K562 (cell line): ENCODE results near the gene RCBTB1. TPM values are rescaled to one million over a fixed set of nuclear protein-coding genes. Genes with fewer than 3 reads are reported as not detected.

ENCODE experiments used
- ATAC-seq: fragments of 200-7000 bp; cut with Tn5 transposase; 3 replicates; pipeline ENCODE4 v1.9.1; 2020; ENCODE audit warnings: moderate library complexity
- Bru-seq: library from RNA; stranded (reverse); fragments of 400-500 nt; gene quantifications from one replicate; lab custom pipeline; 2021; lab: Mats Ljungman, UMichigan
- BruChase-seq, 2 experiments: library from RNA; stranded (reverse); fragments of 400-500 nt; gene quantifications; one replicate each; lab custom pipeline; 2021; lab: Mats Ljungman, UMichigan
- BruUV-seq: library from RNA; stranded (reverse); fragments of 400-500 nt; replicated peaks from 2 replicates; lab custom pipeline; 2021; lab: Mats Ljungman, UMichigan
- CTCF ChIA-PET: fragments of 300-600 bp; formaldehyde crosslinking; extraction: SDS; loops from one replicate; lab custom pipeline; 2021; ENCODE audit warnings: low intra/inter-chr PET ratio; lab: Yijun Ruan, JAX
- POLR2A ChIA-PET: fragments of 300-600, 350-650 bp; sonication (Branson Sonifier 250); formaldehyde crosslinking; extraction: SDS; loops from one replicate; lab custom pipeline; 2021; ENCODE audit warnings: antibody characterized with exemption, inconsistent platforms; lab: Yijun Ruan, JAX
- DNase-seq, 4 experiments: peaks; one replicate each; pipeline versions ENCODE4 v3.0.0 to v3.0.0-alpha.2; 2011 to 2018; ENCODE audit warnings: low spot score in 3 of 4, mixed read lengths in 3 of 4; ENCODE audit errors: extremely low read depth in 1 of 4
- FAIRE-seq: peaks from 2 replicates; lab custom pipeline; 2011; peaks lifted over from hg19 to GRCh38; lab: Jason Lieb, UNC
- H2AFZ ChIP-seq: 2 replicates; pipeline ENCODE4 v1.6.0; 2011; ENCODE audit warnings: low read depth, low read length, control low read depth, inconsistent platforms
- H3K27ac ChIP-seq: fragments of 200-600 bp; 3 replicates; pipeline ENCODE4 v1.8.0; 2011; ENCODE audit warnings: low read depth, mild to moderate bottlenecking, control low read depth, inconsistent platforms, low read length, moderate library complexity, mixed read lengths; ENCODE audit errors: extremely low read depth
- H3K27me3 ChIP-seq, 2 experiments: fragments of 300-600 bp in 1 of 2; 2 replicates in 1 of 2; 3 replicates in 1 of 2; pipeline versions ENCODE4 v1.6.0 to v1.8.0; 2011; ENCODE audit warnings: inconsistent platforms in 2 of 2, low read length in 2 of 2, mild to moderate bottlenecking in 1 of 2, mixed read lengths in 1 of 2, moderate library complexity in 1 of 2; ENCODE audit not compliant: control insufficient read depth in 2 of 2, insufficient read depth in 2 of 2
- H3K36me3 ChIP-seq: fragments of 300-600 bp; 3 replicates; pipeline ENCODE4 v1.8.0; 2011; ENCODE audit warnings: mild to moderate bottlenecking, low read length, inconsistent platforms; ENCODE audit not compliant: control insufficient read depth, insufficient read depth
- H3K4me1 ChIP-seq, 2 experiments: fragments of 200-600 bp in 1 of 2; replicated peaks in 1 of 2; 2 replicates in 1 of 2; 3 replicates in 1 of 2; pipeline versions ENCODE4 v1.5.1 to v1.8.0; 2011; ENCODE audit warnings: inconsistent platforms in 2 of 2, low read length in 2 of 2, mild to moderate bottlenecking in 1 of 2, mixed read lengths in 1 of 2, moderate library complexity in 1 of 2; ENCODE audit not compliant: control insufficient read depth in 2 of 2, insufficient read depth in 2 of 2
- H3K4me2 ChIP-seq: 2 replicates; pipeline ENCODE4 v1.6.1; 2011; ENCODE audit warnings: low read length, control low read depth, inconsistent platforms, mixed read lengths; ENCODE audit not compliant: insufficient read depth
- H3K4me3 ChIP-seq: fragments of 200-600 bp; sonication (generic), shearing (Covaris generic); 2 replicates; pipeline ENCODE4 v1.5.1; 2016; ENCODE audit warnings: control low read depth, inconsistent platforms
- H3K79me2 ChIP-seq: fragments of 200-600 bp; 3 replicates; pipeline ENCODE4 v1.8.0; 2011; ENCODE audit warnings: low read length, inconsistent platforms; ENCODE audit not compliant: control insufficient read depth, insufficient read depth
- H3K9ac ChIP-seq, 2 experiments: 2 replicates each; pipeline versions ENCODE4 v1.6.0 to v1.6.1; 2011; ENCODE audit warnings: low read depth in 2 of 2, low read length in 2 of 2, control low read depth in 1 of 2, inconsistent platforms in 1 of 2, mild to moderate bottlenecking in 1 of 2, mixed read lengths in 1 of 2; ENCODE audit not compliant: insufficient read depth in 1 of 2
- H3K9me1 ChIP-seq: one replicate; pipeline ENCODE4 v1.6.0; 2011; ENCODE audit warnings: inconsistent platforms, mild to moderate bottlenecking, low read length, moderate library complexity; ENCODE audit not compliant: control insufficient read depth, insufficient read depth
- H3K9me3 ChIP-seq: replicated peaks from 2 replicates; pipeline ENCODE4 v1.5.1; 2011; ENCODE audit warnings: low read depth, low read length, inconsistent platforms; ENCODE audit not compliant: control insufficient read depth, insufficient read depth
- H4K20me1 ChIP-seq: replicated peaks from 2 replicates; pipeline ENCODE4 v1.6.1; 2011; ENCODE audit warnings: low read length, inconsistent platforms, mixed read lengths; ENCODE audit not compliant: control insufficient read depth, insufficient read depth
- CREB5 ChIP-seq: fragments of 250-450 bp; sonication (Bioruptor Pico); IDR thresholded peaks from 2 replicates; pipeline ENCODE4 v1.5.0; 2020; ENCODE audit warnings: mild to moderate bottlenecking
- KLF10 ChIP-seq: fragments of 250-450 bp; sonication (Bioruptor Pico); IDR thresholded peaks from 2 replicates; pipeline ENCODE4 v1.6.1; 2021; ENCODE audit warnings: matching md5 sums
- ZNF584 ChIP-seq: fragments of 200-800 bp; sonication (Bioruptor generic); IDR thresholded peaks from 2 replicates; pipeline ENCODE4 v1.6.1; 2016; ENCODE audit warnings: low read depth, mild to moderate bottlenecking, missing genetic modification characterization, missing compliant biosample characterization
- WGBS: fragments of 100-300 bp; shearing (Covaris generic); methylation state at CpG from one replicate; pipeline ENCODE4 v1.1.6; 2016; ENCODE audit warnings: low coverage, mixed read lengths; ENCODE audit not compliant: insufficient coverage; ENCODE audit errors: missing lambda C conversion rate; 5-methylcytosine and 5-hydroxymethylcytosine counted together
- in situ Hi-C: fragments of 300-500 bp; cut with MboI; formaldehyde crosslinking; loops from 4 replicates; pipeline ENCODE4 v1.15.0; 2018; ENCODE audit warnings: inconsistent platforms, mixed read lengths
- intact Hi-C: fragments of 100-400 bp; cut with micrococcal nuclease; formaldehyde crosslinking; loops from 2 replicates; pipeline ENCODE4 v1.14.2; 2022
- long read RNA-seq, 3 experiments: library from polyadenylated mRNA in 2 of 3; library from RNA in 1 of 3; unstranded in 2 of 3; stranded (forward) in 1 of 3; transcript quantifications; one replicate each; pipeline ENCODE4 v2.0.0, GENCODE V29; 2019 to 2022
- polyA minus RNA-seq, 3 experiments: library from RNA; depleted of rRNA, polyadenylated mRNA; stranded (reverse); fragments of >200 nt; gene quantifications; 2 replicates each; pipeline ENCODE4 v1.2.3, GENCODE V29; 2011
- polyA plus RNA-seq, 8 experiments: library from polyadenylated mRNA; depleted of rRNA in 4 of 8; stranded (reverse) in 5 of 8; unstranded in 3 of 8; fragments of >200 nt; fragmentation: Nextera tagmentation in 2 of 8; fragmentation: Illumina TruSeq in 1 of 8; extraction: Ambion mirVana in 2 of 8; extraction: Trizol in 1 of 8; gene quantifications; 2 replicates each; pipeline versions ENCODE4 v1.2.1 to v1.2.3, GENCODE V29; 2011 to 2014; ENCODE audit warnings: inconsistent platforms in 1 of 8, missing spikeins in 1 of 8
- total RNA-seq, 7 experiments: library from RNA; depleted of rRNA in 6 of 7; stranded (reverse); fragments of >200 nt in 6 of 7; fragmentation: Illumina TruSeq in 2 of 7; extraction: Trizol in 2 of 7; gene quantifications; 2 replicates each; pipeline versions ENCODE4 v1.2.1 to v1.2.3, GENCODE V29; 2011 to 2021; ENCODE audit warnings: low replicate concordance in 1 of 7

Gene RCBTB1
- total RNA-seq (2011; cell fraction: chromatin; rRNA removed; ENCODE audit: low replicate concordance), result 9.2 and 14.9 TPM in 2 replicates
- 7.6 and 10.3 TPM in 2 replicates for total RNA-seq (2011; cell fraction: nucleolus; rRNA removed)
- total RNA-seq (2011; cell fraction: nucleoplasm; rRNA removed), result 12.7 and 20.4 TPM in 2 replicates
- 4.1 and 4.5 TPM in 2 replicates for total RNA-seq (2014; rRNA removed)
- total RNA-seq (2014; rRNA removed; fragmentation: Illumina TruSeq; extraction: Trizol), result 11.3 and 13.1 TPM in 2 replicates
- 6.7 and 7.4 TPM in 2 replicates for total RNA-seq (2015; rRNA removed; fragmentation: Illumina TruSeq; extraction: Trizol)
- 8.4 and 9.0 TPM in 2 replicates for total RNA-seq (2021)
- 7.0 and 10.6 TPM in 2 replicates for polyA plus RNA-seq (2011; rRNA removed)
- 3.1 and 5.0 TPM in 2 replicates for polyA plus RNA-seq (2011; cell fraction: cytosol; rRNA removed)
- polyA plus RNA-seq (2011; cell fraction: nucleus; rRNA removed), result 6.0 and 6.9 TPM in 2 replicates
- polyA plus RNA-seq (2012), result 5.8 and 9.1 TPM in 2 replicates
- 8.0 and 9.0 TPM in 2 replicates for polyA plus RNA-seq (2014; fragmentation: Illumina TruSeq; extraction: Trizol)
- 1 to 10 TPM; 4.0 to 5.9 TPM for polyA plus RNA-seq (2014; fragmentation: Nextera tagmentation; extraction: Ambion mirVana)
- 9.0 TPM in 2 replicates for polyA plus RNA-seq (2014; rRNA removed)
- 10.5 and 11.5 TPM in 2 replicates for polyA minus RNA-seq (2011; rRNA and poly(A)+ RNA removed)
- polyA minus RNA-seq (2011; cell fraction: cytosol; rRNA and poly(A)+ RNA removed), result 3.4 and 3.5 TPM in 2 replicates
- polyA minus RNA-seq (2011; cell fraction: nucleus; rRNA and poly(A)+ RNA removed), result 4.6 and 4.8 TPM in 2 replicates
- percentile 59 among the genes with signal in this experiment for Bru-seq, nascent RNA
- percentile 64 among the genes with signal in this experiment for BruChase-seq, experiment 1, labeled RNA remaining after a 2-hour chase
- BruChase-seq, experiment 2, labeled RNA remaining after a 6-hour chase, result percentile 67 among the genes with signal in this experiment
- long read RNA-seq, experiment 1, full-length matches to known transcripts, result 28 of 46 reads
- long read RNA-seq, experiment 1, partial matches to known transcripts, result 3 of 46 reads
- long read RNA-seq, experiment 1, other reads (novel, unspliced or antisense), result 15 of 46 reads
- long read RNA-seq, experiment 2, partial matches to known transcripts, result 0 of 4 reads
- long read RNA-seq, experiment 2, other reads (novel, unspliced or antisense), result 4 of 4 reads
- long read RNA-seq, experiment 3, partial matches to known transcripts, result 2 of 4 reads
- long read RNA-seq, experiment 3, other reads (novel, unspliced or antisense), result 2 of 4 reads

GRCh38 chr13:49585220-49586157 lies at the start of gene RCBTB1:
RCBTB1 (minus strand) TSS chr13:49585558; CDS start chr13:49567279, 18,279 bp downstream.
- CTCF ChIA-PET, result no interaction called here
- H3K27me3 ChIP-seq, result no peaks in the 10 kb centered on the region
- no peak for TF ChIP-seq KLF10
- TF ChIP-seq CREB5 (CRISPR knock-in tag), result no peak
- no peak for TF ChIP-seq ZNF584 (CRISPR knock-in tag)

More at GRCh38 chr13:49585220-49586157, at the start of gene RCBTB1:
- 0 out of 3 replicates have a peak, but pooled peaks cover 2% of the 10 kb centered on the region for H3K36me3 ChIP-seq
- peaks cover 7 to 13% of the 10 kb centered on the region in 2 experiments; a peak in 4 of 5 replicates for H3K4me1 ChIP-seq
- peaks cover 11% of the 10 kb centered on the region; the same call in 2 of the 3 replicates for H3K79me2 ChIP-seq
- H3K9ac ChIP-seq, result peak within 1 kb of the TSS; percentile 62 to 95
- in situ Hi-C loops, result no loop called here
- no TSS peak for BruUV-seq
- H3K9me3 ChIP-seq, result no peaks in the 10 kb centered on the region
- POLR2A ChIA-PET, result interaction anchor here (0.6 kb wide), 1 partner anchor 160 kb away, joined by 3 read pairs; no protein-coding TSS in a partner anchor
- no peaks in the 10 kb centered on the region for H4K20me1 ChIP-seq
- no peaks in the 10 kb centered on the region for H3K9me1 ChIP-seq
- ATAC-seq (peak; percentile 97), DNase-seq (peak; percentile 64 to 91 (median 86)), FAIRE-seq (no peak)
- peak within 1 kb of the TSS; percentile 85 for H3K4me2 ChIP-seq
- peak within 1 kb of the TSS; percentile 77 for H3K4me3 ChIP-seq
- peak within 1 kb of the TSS; percentile 56; the same call in 2 of the 3 replicates for H3K27ac ChIP-seq
- intact Hi-C loops, result no loop called here
- peak within 1 kb of the TSS; percentile 95 for H2AFZ ChIP-seq
- WGBS, result 6% methylated on average over 7 of the region's 87 CpGs
